ENCODE measurements around the gene AGAP2. TPM values are rescaled to one million over a fixed set of nuclear protein-coding genes. Genes with fewer than 3 reads are reported as not detected.

AGAP2 gene
- total RNA-seq, 1 donor from 2014 or later = 7.5 TPM

- ATAC-seq = no peak
- no peak for DNase-seq
- intact Hi-C loops (cut with micrococcal nuclease) = no loop called here
Observed at GRCh38 chr12:57770734-57771133, 32.2 kb upstream of the AGAP2 start.

DNA sequence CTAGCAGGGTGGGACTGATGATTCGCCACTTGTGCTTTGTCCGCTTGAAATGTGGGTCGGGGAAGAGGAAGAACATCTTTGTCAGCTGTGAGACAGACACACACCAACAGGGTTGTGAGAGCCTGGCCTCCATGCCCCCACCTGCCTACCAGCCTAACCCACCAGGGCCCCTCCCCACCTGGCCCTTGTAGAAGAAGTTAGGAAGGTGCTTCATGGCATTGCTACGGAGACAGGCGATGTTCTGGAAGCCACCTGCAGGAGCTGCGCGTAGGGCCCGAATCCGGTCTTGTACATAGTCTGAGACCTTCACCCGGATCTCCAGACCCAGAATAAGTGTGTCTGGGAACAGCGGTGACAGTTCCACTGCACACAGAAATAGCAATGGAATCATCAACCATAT, 31.1 kb upstream of the AGAP2 start:
- intact Hi-C loops (cut with micrococcal nuclease) = no loop called here

DNA sequence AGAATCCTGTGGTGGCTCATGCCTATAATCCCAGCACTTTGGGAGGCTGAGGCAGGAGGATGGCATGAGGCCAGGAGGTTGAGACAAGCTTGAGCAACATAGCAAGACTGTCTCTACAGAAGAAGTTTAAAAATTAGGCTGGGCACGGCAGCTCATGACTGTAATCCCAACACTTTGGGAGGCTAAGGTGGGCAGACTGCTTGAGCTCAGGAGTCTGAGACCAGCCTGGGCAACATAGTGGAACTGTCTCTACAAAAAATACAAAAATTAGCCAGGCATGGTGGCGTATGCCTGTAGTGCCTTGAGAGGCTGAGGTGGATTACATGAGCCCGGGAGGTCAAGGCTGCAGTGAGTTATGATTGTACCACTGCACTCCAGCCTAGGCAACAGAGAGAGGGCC, 29.3 kb upstream of the AGAP2 start:
- intact Hi-C loops (cut with micrococcal nuclease) = no loop called here
- ATAC-seq (no peak), DNase-seq (no peak)

More for the DNA sequence above, 31.1 kb upstream of the AGAP2 start:
- ATAC-seq (no peak), DNase-seq (no peak)

- DNase-seq = no peak
- ATAC-seq = no peak
- intact Hi-C loops (cut with micrococcal nuclease) = no loop called here
Observed at GRCh38 chr12:57767305-57767698, 28.8 kb upstream of the AGAP2 start.

- DNase-seq (peak; percentile 57), ATAC-seq (peak; percentile 24)
- intact Hi-C loops (cut with micrococcal nuclease) = no loop called here
Observed at GRCh38 chr12:57766464-57767304, 28.1 kb upstream of the AGAP2 start, which contains the start of gene CYP27B1. Gene CYP27B1 (minus strand): TSS chr12:57767078. CDS start chr12:57767041, 37 bp downstream.

DNA sequence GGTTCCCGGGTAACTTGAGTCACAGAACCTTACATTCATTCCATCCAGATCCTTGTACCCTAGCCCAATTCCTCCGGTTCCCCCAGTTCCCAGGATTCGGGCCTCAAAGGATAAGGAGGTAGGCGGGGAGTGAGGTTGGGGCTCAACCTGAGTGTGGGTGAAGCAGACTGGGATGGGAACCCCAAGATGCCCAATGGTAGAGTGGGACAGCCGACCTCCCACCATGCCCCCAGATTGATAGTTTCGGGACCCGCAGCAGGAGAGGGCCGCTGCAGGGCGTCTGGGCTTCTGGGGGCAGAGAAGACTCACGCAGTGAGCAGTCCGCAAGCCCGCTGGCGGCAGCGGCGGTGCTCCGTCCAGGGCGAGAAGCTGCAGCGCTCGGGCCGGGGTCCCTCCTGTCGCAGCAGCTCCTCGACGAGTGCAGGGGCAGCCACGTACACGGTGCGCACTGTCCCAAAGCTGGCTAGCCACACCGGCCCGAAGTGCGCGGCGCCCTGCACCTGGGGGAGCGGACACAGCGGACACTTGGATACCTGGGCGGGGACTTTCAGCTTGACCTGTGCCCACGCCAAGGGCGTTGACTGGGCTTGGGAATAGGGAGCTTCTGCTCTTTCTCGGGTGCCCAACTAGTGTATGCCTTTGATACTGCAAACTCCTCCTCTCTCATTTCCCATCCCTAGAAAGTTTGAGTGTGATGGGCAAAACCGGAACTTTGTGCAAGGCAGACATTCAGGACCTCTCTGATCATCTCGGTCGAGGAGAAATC, 27.3 kb upstream of the AGAP2 start:
- intact Hi-C loops (cut with micrococcal nuclease) = no loop called here
- DNase-seq (no peak), ATAC-seq (peak; percentile 15)

- DNase-seq = peak; percentile 61
- ATAC-seq = peak; percentile 56
- intact Hi-C loops (cut with micrococcal nuclease) = no loop called here
Observed at GRCh38 chr12:57765003-57765697, 26.6 kb upstream of the AGAP2 start.

- intact Hi-C loops (cut with micrococcal nuclease) = no loop called here
- ATAC-seq (no peak), DNase-seq (no peak)
Observed at GRCh38 chr12:57764662-57765002, 26.1 kb upstream of the AGAP2 start.

DNA sequence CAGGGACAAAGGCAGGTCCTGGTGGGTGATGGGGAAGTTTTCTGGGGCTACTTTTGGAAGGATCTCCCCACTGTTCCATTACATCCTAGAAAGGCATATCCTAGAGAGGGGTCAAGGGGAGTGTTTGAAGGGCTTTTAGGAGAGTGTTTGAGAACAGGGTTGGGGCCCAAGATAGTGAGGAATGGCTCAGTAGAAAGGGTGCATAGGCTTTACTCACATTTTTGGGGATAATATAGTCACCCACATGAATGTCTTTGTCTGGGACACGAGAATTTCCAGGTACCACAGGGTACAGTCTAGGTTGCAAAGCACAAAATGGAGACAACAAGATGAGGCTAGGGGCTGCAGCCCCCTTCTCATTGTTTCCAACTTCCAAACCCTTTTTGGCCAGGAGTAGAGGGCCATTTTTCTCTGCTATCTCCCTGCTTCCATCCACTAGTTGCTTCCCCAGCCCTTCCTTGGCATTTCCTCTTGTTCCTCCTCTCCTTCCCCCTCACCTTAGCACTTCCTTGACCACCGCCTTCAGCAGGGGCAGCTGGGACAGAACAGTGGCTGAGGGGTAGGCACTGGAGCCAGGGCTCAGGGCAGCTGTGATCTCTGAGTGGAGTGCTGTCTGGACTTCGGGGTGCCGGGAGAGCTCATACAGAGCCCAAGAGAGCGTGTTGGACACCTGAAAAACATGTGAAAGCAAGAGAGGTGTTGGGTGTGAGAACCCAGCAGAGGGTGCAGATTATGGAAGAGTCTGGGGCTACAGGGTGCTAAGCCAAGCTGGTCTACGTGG, 25.5 kb upstream of the AGAP2 start:
- no peak for DNase-seq

DNA sequence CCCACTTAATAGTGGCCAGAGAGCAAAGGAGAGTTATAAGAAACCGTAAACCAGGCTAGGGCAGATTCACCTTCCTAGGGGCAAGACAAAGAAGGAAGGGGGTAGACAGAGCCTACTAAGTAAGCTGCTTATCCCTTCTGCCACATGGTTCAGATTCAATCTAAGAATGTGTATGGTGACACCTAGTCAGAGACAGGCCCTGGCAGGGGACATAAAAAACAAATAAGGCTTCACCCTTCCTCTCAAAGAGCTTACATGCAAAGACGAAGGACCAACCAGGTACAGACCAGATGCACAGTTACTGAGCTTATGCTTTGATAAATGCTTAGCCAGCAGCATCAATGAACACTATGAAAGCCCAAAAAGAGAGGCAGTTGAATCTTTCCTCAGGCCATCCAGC, 23.9 kb upstream of the AGAP2 start:
- no peak for DNase-seq
- intact Hi-C loops (cut with micrococcal nuclease) = no loop called here
- no peak for ATAC-seq

More for the DNA sequence above, 25.5 kb upstream of the AGAP2 start:
- intact Hi-C loops (cut with micrococcal nuclease) = no loop called here
- no peak for ATAC-seq

DNA sequence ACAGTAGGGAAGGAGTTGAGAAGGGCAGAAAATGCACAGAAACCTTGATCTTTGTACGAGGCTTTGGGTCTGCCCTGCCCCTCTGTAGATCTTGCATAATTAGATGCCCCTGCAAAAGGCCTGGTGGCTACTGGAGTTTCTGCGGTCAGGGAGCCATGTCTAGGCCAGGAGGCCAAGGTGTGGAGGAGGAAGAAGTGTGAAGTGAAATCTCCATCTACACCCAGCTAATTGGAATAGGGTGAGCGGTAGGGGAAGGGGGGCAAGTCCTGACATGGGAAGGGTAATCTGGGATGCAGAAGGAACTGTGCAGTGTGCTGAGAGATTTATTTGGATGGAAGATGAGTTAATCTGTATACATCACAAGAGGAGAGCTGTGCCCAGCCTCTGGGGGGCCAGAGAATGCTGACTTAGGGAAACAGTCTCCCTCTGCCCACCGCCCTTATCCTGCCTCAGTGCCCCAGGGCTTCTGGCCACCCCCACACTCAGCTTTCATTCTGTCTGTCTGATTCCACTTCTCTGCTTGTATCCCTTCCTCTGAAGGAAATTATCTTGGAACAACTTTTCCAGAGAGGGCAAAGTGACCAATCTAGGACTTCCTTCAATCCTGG, 23.0 kb upstream of the AGAP2 start:
- no peak for DNase-seq
- ATAC-seq = no peak
- intact Hi-C loops (cut with micrococcal nuclease) = no loop called here

DNA sequence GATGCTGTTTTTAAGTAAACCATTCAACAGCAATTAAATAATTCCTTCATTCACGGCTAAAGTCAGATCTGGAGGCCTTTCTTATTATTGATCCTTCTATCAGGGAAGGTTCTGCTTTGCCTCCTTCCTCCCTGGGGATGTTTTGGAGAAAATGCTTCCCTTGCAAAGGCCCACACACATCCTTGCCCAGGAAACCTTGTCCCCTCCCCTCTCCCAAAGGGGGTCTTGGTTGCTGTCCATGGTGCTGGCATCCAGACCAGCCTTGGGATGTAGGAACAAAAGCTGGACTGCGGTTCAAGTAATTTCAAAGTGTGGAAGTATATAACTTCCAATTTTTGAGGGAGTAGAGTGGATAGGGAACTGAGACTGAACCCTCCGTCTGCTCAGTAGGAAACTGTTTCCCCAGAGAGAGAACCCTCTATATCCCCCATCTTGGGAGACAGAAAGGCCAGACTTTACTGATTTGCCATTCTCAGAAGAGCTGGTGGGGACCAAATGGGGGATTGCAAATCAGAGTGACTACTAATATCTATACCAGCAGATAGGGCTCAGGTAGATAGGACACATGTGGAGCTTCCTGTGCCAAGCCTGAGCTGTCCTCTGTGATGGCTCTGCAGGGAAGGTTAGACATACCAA, 21.9 kb upstream of the AGAP2 start:
- ATAC-seq (no peak), DNase-seq (no peak)
- intact Hi-C loops (cut with micrococcal nuclease) = no loop called here

GRCh38 chr12:57759360-57759980, 20.9 kb upstream of the AGAP2 start:
- no peak for ATAC-seq
- DNase-seq = no peak
- intact Hi-C loops (cut with micrococcal nuclease) = no loop called here

- ATAC-seq = no peak
Observed at GRCh38 chr12:57758552-57759359, 20.2 kb upstream of the AGAP2 start.

DNA sequence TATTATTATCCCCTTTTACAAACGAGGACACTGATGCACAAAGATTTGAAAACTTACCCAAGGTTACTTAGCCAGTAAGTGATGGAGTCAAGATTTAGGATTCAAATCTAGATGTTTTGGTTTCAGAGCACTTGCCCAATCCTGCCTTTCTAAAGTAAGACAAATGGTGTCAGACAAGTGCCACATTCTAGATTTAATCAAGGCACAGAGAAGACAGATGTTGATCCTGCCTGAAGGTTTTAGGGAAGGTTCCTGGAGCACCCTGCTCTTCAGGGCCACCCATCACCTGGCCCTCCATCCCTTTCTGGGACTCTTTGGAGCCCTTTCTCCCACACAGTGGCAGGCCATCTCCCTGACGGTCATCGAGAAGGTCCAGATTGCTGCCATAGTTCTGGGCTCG, 19.2 kb upstream of the AGAP2 start:
- no peak for ATAC-seq
- no peak for DNase-seq
- intact Hi-C loops (cut with micrococcal nuclease) = no loop called here

More at GRCh38 chr12:57758552-57759359, 20.2 kb upstream of the AGAP2 start:
- intact Hi-C loops (cut with micrococcal nuclease) = no loop called here
- no peak for DNase-seq

DNA sequence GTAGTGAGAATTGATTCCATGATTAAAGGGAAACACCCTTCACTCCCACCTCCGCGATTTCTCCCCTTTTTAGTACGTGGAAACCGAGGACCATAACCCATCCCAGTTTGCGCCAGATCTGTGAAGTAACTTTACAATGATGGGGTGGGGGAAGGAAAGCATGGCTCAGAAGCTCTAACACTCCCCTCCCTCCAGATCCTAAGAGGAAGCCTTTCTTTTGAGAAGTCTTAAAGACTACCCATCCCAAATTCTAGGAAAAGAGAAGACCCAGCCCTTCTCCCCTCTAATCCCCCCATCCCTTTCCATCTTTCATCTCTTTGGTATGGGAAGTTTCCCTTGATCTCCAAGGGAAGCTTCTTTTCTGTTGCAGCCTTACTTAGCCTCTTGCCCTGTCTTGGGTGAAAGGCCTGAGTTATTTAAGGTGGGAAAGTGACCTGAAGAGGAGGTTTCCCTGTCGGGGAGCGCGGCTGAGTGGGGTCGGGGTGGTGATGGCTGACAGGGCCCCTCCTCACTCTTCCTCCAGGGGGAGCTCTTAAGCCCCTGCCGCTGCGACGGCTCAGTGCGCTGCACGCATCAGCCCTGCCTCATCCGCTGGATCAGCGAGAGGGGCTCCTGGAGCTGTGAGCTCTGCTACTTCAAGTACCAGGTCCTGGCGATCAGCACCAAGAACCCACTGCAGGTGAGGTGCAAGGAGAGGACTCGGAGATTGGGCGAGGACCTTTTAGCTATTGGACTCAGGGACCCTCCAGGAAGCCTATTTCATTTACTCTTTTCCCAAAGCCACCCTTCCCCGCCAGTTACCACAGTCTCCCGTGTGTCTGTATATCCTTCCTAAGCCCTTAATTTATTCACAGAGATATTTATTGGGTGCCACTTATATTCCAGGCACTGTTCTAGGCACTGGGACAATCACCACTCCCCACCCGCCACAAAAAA, 18.1 kb upstream of the AGAP2 start:
- peak; percentile 58 for DNase-seq
- intact Hi-C loops (cut with micrococcal nuclease) = no loop called here
- no peak for ATAC-seq
